A673 (cell line): ENCODE data around the gene ANO7. TPM values are rescaled to one million over a fixed set of nuclear protein-coding genes. Genes with fewer than 3 reads are reported as not detected.

Source experiments
- BruUV-seq: library from RNA; stranded (reverse); fragments of 400-500 nt; replicated peaks from 2 replicates; lab custom pipeline; 2021; lab: Mats Ljungman, UMichigan
- CTCF ChIA-PET: fragments of 300-600 bp; sonication (Branson Sonifier 250); formaldehyde crosslinking; loops from one replicate; lab custom pipeline; 2022; ENCODE audit warnings: antibody characterized with exemption; lab: Charles Lee
- POLR2A ChIA-PET: fragments of 300-600 bp; sonication (Branson Sonifier 250); formaldehyde crosslinking; loops from one replicate; lab custom pipeline; 2022; ENCODE audit warnings: antibody characterized with exemption; ENCODE audit not compliant: low non-redundant PET; lab: Charles Lee
- DNase-seq: peaks from one replicate; pipeline ENCODE4 v3.0.0-alpha.2; 2015; ENCODE audit warnings: low spot score
- H3K27ac ChIP-seq: fragments of 200-600 bp; sonication (generic); 2 replicates; pipeline ENCODE4 v1.5.1; 2016; ENCODE audit warnings: mixed run types, low read depth, mild to moderate bottlenecking, mixed read lengths, antibody characterized with exemption, low read length; ENCODE audit not compliant: poor library complexity, severe bottlenecking
- H3K27me3 ChIP-seq: fragments of 200-600 bp; sonication (generic); replicated peaks from 2 replicates; pipeline ENCODE4 v1.6.1; 2017; ENCODE audit warnings: mixed run types, low read depth, mild to moderate bottlenecking, mixed read lengths, antibody characterized with exemption, low read length; ENCODE audit not compliant: insufficient read depth, poor library complexity
- H3K36me3 ChIP-seq: fragments of 200-600 bp; sonication (generic); 2 replicates; pipeline ENCODE4 v1.6.1; 2016; ENCODE audit warnings: mixed run types, mild to moderate bottlenecking, mixed read lengths, antibody characterized with exemption, low read length; ENCODE audit not compliant: insufficient read depth, poor library complexity, severe bottlenecking
- H3K4me1 ChIP-seq: fragments of 200-600 bp; sonication (generic); 2 replicates; pipeline ENCODE4 v1.6.1; 2017; ENCODE audit warnings: mixed run types, mild to moderate bottlenecking, mixed read lengths, antibody characterized with exemption, low read length; ENCODE audit not compliant: insufficient read depth, poor library complexity, severe bottlenecking
- H3K4me3 ChIP-seq: fragments of 200-600 bp; sonication (generic); 2 replicates; pipeline ENCODE4 v1.5.1; 2016; ENCODE audit warnings: low read depth, mixed run types, mild to moderate bottlenecking, mixed read lengths, low read length; ENCODE audit not compliant: poor library complexity, severe bottlenecking
- H3K9me3 ChIP-seq: fragments of 200-600 bp; sonication (generic); 2 replicates; pipeline ENCODE4 v1.6.1; 2016; ENCODE audit warnings: mixed run types, low read depth, mild to moderate bottlenecking, mixed read lengths, antibody characterized with exemption, low read length; ENCODE audit not compliant: poor library complexity, severe bottlenecking
- EZH2 ChIP-seq: fragments of 200-600 bp; sonication (generic); IDR thresholded peaks from 2 replicates; pipeline ENCODE4 v1.6.1; 2017; ENCODE audit warnings: borderline replicate concordance, low read depth, mild to moderate bottlenecking, mixed read lengths, antibody characterized with exemption, low read length; ENCODE audit not compliant: poor library complexity, severe bottlenecking
- intact Hi-C: fragments of 100-400 bp; cut with micrococcal nuclease; formaldehyde crosslinking; loops from one replicate; pipeline ENCODE4 v1.10.0; 2022; ENCODE audit not compliant: unreplicated experiment
- total RNA-seq: library from RNA; stranded (reverse); gene quantifications from 2 replicates; pipeline ENCODE4 v1.2.3, GENCODE V29; 2021
- TF ChIP-seq, protein P1 (sequence below): fragments of 300-800, 200-600 bp; sonication (generic); conservative IDR thresholded peaks from 2 replicates; pipeline ENCODE4 v1.5.1; 2017; ENCODE audit warnings: low read depth, mild to moderate bottlenecking, antibody characterized with exemption, low read length, moderate library complexity, mixed read lengths

ANO7 gene
- total RNA-seq, 1 experiment from 2014 or later: 0.45 TPM

DNA sequence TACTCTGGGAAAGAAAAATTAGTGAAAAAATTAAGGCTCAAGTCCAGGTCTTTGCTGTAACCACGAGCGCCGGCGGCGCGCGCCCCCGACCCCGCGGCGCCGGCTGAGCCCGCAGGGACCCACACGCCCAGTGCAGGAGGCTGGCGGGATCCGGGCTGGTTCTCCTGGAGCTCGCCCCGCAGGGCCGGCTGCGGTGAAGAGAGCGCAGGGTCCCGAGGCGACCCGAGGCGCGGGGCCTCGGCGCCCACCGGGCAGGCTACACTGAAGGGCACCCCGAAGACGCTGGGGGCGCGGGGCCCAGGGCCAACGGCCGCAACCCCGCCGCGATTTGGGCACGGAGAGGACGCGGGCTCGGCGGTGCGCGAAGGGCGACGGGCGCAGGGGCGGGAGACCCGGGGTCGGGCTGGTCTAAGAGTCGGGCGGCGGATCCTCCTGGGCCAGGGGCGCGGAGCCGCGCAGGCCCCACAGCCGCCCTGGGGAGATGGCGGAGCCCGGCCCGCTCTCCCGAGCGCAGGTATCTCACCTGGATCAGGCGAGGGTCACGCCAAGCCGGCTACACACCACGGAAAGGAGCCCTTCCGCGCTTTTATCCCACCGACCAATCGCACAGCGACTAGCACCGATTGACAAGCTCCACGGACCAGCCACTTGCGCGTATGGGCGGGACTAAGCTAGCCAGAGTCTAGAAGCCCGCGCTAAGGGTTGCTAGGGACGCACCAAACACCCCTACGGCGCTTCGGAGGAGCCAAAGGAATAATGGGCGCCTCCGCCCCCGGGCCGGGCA lies 39.4 kb upstream of the ANO7 start, which contains the start of gene PASK:
Gene PASK (minus strand): TSS at position 582 of the 784 bp plus-strand sequence. CDS start 6,440 bp downstream, outside the sequence.
- Histone ChIP-seq H3K36me3 (no peaks in the 10 kb centered on the region), H3K27me3 (no peaks in the 10 kb centered on the region), H3K27ac (peak within 1 kb of the TSS; percentile 77), H3K4me3 (peak within 1 kb of the TSS; percentile 96), H3K9me3 (no peaks in the 10 kb centered on the region), H3K4me1 (no peaks in the 10 kb centered on the region)
- no TSS peak for BruUV-seq
- no peak for TF ChIP-seq EZH2
- TF ChIP-seq, protein P1, sequence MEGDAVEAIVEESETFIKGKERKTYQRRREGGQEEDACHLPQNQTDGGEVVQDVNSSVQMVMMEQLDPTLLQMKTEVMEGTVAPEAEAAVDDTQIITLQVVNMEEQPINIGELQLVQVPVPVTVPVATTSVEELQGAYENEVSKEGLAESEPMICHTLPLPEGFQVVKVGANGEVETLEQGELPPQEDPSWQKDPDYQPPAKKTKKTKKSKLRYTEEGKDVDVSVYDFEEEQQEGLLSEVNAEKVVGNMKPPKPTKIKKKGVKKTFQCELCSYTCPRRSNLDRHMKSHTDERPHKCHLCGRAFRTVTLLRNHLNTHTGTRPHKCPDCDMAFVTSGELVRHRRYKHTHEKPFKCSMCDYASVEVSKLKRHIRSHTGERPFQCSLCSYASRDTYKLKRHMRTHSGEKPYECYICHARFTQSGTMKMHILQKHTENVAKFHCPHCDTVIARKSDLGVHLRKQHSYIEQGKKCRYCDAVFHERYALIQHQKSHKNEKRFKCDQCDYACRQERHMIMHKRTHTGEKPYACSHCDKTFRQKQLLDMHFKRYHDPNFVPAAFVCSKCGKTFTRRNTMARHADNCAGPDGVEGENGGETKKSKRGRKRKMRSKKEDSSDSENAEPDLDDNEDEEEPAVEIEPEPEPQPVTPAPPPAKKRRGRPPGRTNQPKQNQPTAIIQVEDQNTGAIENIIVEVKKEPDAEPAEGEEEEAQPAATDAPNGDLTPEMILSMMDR: no peak
- intact Hi-C loops: no loop called here
- ChIA-PET POLR2A (interaction anchor here (0.5 to 0.9 kb wide), 2 partner anchors 45 to 538 kb away, joined by 5 to 9 read pairs; partner anchors contain the start of gene DTYMK), CTCF (interaction anchor here (1.4 kb wide), 1 partner anchor 234 kb away, joined by 6 read pairs; no protein-coding TSS in a partner anchor)
- peak; percentile 98 for DNase-seq

DNA sequence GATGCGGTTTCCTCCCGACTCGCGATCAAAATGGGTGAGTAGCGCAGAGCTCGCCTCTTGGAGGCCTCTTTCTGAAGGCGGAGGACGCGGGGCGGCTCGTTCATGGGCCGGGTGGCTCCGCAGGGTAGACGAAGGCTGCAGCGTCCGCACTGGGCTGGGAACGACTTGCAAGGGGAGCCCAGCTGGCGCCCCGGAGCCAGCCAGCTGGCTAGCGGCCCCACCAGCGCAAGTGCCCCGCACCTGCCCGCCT lies 38.9 kb upstream of the ANO7 start:
- DNase-seq: no peak
- no peaks in the 10 kb centered on the region for H3K4me1 ChIP-seq
- no peaks in the 10 kb centered on the region for H3K9me3 ChIP-seq
- H3K36me3 ChIP-seq: no peaks in the 10 kb centered on the region
- H3K27ac ChIP-seq: peak overlapping the region; percentile 77
- no TSS peak for BruUV-seq
- POLR2A ChIA-PET: interaction anchor here (0.5 to 0.9 kb wide), 2 partner anchors 46 to 537 kb away, joined by 5 to 9 read pairs; partner anchors contain the start of gene DTYMK
- CTCF ChIA-PET: interaction anchor here (1.4 kb wide), 1 partner anchor 235 kb away, joined by 6 read pairs; no protein-coding TSS in a partner anchor
- TF ChIP-seq EZH2: no peak
- TF ChIP-seq, protein P1: no peak
- peak overlapping the region; percentile 96 for H3K4me3 ChIP-seq
- intact Hi-C loops: no loop called here
- no peaks in the 10 kb centered on the region for H3K27me3 ChIP-seq

DNA sequence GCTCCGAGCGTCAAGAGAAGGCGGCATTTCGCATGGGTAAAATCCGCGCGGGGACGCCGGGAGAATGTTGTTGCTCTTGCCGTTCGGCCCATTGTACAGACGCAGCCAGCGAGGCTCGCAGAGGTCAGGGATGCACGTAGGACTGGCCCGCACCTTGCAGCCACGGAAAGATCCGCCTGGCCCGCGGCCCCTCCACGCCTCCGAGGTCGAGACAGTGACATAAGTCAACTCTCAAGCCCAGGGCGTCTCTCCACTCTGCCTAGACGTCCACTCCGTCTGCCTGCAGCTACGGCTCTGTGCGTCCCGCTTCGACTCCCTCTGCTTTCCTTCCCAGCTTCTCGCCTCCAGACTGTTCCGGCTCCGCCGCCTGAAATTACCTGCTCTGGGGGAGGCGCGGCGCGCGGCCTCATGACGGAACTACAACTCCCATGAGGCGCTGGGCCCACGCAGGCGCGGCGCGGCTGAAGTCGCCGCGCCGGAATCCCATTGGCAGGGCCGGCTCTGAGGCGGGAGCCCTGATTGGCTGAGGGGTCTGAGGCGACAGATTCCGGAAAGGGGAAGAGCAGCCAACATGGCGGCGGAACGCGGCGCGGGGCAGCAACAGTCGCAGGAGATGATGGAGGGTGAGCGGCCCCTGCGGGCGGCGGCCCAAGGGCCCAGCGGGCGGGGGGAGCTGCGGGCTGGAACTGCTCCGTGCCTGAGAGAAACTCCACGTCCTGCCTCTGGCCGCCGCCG lies 38.4 kb upstream of the ANO7 start, which contains the start of gene PPP1R7:
Gene PPP1R7 (plus strand): TSS at position 543 of the 735 bp plus-strand sequence. CDS start 29 bp downstream, at position 572.
- Histone ChIP-seq H3K4me3 (peak within 1 kb of the TSS; percentile 96), H3K27ac (peak within 1 kb of the TSS; percentile 77), H3K36me3 (peaks cover 4% of the 10 kb centered on the region), H3K27me3 (no peaks in the 10 kb centered on the region), H3K9me3 (no peaks in the 10 kb centered on the region), H3K4me1 (no peaks in the 10 kb centered on the region)
- POLR2A ChIA-PET: interaction anchor here (0.5 to 0.9 kb wide), 2 partner anchors 46 to 537 kb away, joined by 5 to 9 read pairs; partner anchors contain the start of gene DTYMK
- BruUV-seq: no TSS peak
- no peak for TF ChIP-seq EZH2
- TF ChIP-seq, protein P1: no peak
- intact Hi-C loops: no loop called here
- CTCF ChIA-PET: interaction anchor here (1.4 kb wide), 1 partner anchor 235 kb away, joined by 6 read pairs; no protein-coding TSS in a partner anchor
- DNase-seq: peak; percentile 98
